HG03521 (cell line): ENCODE results near the gene BRI3.

Source experiments
- ATAC-seq: cut with Tn5 transposase; IDR thresholded peaks from one replicate; pipeline ENCODE4 v1.9.1; 2021; ENCODE audit warnings: mild to moderate bottlenecking, moderate library complexity; ENCODE audit not compliant: unreplicated experiment

Gene BRI3

GRCh38 chr7:98251601-98252424 lies 29.7 kb upstream of the BRI3 start, which contains the start of gene TECPR1:
TSS of gene TECPR1 (minus strand) at chr7:98252232. CDS start at chr7:98246146, 6,086 bp downstream.
- ATAC-seq = peak; percentile 97

GRCh38 chr7:98252425-98253054 lies 28.9 kb upstream of the BRI3 start:
- no peak for ATAC-seq

- no peak for ATAC-seq
These were observed 27.0 kb upstream of the BRI3 start for GRCh38 chr7:98254516-98254915.

- ATAC-seq = no peak
These were observed 26.4 kb upstream of the BRI3 start for GRCh38 chr7:98254951-98255610.

- ATAC-seq = no peak
These were observed 25.1 kb upstream of the BRI3 start for GRCh38 chr7:98256431-98256830.

- ATAC-seq = no peak
These were observed 23.8 kb upstream of the BRI3 start for GRCh38 chr7:98257701-98258100.

GRCh38 chr7:98265841-98266271 lies 15.6 kb upstream of the BRI3 start:
- no peak for ATAC-seq

DNA sequence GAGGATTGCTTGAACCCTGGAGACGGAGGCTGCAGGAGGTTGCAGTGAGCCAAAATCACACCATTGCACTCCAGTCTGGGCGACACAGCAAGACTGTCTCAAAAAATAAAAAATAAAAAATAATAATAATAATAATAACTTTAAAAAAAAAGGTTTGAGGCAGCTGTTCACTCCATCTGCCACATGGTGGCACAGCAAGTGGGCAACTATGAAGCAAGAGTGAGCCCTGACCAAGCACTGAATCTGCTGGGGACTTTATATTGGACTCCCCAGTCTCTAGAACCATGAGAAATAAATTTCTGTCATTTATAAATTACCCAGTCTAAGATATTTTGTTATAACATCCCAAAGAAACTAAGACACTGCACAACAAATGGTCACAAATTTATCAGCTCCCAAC lies 14.6 kb upstream of the BRI3 start:
- no peak for ATAC-seq

- no peak for ATAC-seq
These were observed 14.2 kb upstream of the BRI3 start for GRCh38 chr7:98267303-98267702.

DNA sequence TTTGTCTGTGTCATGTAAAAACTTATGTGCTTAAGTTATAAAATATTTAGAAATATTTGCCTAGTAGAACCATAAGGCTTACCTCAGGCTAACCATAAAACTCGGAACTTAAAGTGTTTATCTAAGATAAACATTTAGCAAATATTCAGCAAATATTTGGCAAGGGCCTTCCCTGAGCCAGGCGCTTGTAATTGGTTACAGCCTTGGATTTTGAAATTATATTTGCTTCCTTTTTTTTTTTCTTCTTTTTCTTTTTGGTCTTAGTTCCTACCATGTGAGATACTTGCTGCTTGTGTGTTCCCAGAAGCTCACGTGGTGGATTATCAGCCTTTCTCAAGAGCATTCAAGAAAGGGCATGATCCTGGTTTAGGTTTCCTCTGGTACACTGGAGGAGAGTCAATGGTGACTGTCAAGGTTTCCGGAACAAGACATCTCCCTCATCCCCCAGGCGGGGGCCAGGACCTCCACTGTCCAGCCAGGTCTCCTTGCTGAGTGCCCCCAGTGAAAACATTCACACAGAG lies 5.2 kb upstream of the BRI3 start:
- ATAC-seq = no peak

GRCh38 chr7:98278408-98278807 lies 3.1 kb upstream of the BRI3 start:
- ATAC-seq = no peak

DNA sequence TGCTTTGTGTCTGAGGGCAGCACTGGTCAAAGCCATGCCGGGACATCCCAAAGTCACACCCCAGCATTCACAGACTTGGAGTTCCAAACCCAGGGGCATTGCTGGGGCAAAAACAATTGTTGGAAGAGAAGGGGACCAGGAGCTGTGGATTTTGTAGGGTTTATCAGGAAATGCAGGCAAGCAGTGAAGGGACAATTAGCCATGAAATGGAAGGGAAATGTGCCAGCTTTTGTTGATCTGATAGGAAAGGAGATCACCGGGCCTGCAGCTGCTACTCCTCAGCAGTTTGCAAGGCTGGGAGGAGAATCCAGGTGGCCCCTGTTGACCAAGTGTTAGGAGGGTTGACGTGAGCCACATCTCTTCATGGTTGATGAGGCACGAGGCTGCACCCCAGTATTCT lies 2.5 kb upstream of the BRI3 start:
- no peak for ATAC-seq

GRCh38 chr7:98280296-98280695 lies 1.2 kb upstream of the BRI3 start:
- ATAC-seq = no peak

- peak; percentile 9 for ATAC-seq
These were observed 496 bp downstream of the BRI3 start for GRCh38 chr7:98281757-98282606.

DNA sequence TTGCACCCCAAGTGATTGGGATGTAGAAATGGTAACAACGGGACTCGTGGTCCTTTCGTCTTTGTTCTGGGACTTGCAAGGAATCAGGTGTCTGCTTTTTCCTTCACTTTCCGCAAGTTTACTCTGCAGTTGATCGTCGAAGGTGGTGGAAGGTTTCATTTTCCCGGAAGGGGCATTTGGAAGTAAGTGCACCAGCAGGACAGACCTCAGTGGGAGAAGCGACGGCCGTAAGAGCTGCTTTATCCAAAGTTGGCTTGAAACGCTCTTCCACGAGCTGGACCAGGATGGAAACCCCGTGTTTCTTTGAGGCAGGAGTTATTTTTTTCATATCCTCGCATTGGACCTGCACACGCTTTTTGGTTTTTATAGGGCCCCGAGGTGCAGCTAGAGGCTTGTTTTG lies 1.2 kb downstream of the BRI3 start:
- ATAC-seq = no peak

DNA sequence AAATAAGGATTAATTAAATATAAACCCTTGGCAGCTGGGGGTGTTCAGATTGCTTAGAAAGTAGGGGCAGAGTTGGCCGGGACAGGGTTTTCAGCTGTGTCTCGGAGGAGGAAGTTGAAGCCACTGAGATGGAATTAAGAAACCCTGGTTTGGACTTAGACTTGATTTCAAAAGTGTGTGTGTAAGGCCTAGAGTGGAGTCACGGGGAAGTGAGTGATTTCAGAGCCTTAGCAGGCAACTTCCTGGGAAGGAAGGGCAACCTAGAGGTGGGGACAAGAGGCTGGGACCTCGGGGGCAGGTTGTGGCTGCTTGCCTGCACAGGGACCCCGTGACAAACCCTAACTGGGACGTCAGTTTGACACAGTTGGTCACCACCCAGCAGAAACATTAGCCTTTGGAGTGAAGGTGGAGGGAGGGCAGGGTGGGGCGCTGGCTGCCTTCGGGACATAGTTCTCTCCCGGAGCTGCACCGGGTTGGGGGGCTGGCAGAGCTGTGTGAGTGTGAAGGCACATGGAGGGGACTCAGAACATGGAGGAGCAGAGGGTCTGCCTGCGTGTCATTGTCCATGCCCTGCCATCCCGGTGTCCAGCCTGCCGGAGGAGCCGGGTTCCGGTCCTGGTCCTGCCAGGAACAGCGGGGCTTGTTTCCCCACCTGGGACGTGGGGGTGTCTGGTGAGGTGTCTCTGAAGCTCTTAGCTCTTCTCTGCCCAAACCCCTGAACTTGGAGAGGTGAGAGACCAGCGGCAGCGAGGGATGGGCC lies 1.8 kb downstream of the BRI3 start:
- ATAC-seq = no peak

DNA sequence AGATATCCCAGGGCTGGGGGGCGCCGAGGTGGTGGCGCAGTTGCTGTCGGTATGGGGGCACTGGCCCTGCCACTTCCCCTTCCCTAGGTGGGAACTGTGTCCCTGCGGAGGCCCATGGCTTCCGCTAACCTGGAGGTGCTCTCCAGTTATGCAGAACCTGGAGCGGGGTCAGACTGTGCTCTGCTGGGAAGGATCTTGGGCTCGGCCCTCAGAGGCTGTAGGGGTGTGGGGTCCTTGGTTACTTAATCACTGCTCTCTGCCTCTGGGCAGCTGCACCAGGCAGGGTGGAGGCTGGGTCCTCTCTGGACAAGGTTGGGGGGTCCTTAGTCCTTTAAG lies 2.4 kb downstream of the BRI3 start:
- ATAC-seq = no peak

DNA sequence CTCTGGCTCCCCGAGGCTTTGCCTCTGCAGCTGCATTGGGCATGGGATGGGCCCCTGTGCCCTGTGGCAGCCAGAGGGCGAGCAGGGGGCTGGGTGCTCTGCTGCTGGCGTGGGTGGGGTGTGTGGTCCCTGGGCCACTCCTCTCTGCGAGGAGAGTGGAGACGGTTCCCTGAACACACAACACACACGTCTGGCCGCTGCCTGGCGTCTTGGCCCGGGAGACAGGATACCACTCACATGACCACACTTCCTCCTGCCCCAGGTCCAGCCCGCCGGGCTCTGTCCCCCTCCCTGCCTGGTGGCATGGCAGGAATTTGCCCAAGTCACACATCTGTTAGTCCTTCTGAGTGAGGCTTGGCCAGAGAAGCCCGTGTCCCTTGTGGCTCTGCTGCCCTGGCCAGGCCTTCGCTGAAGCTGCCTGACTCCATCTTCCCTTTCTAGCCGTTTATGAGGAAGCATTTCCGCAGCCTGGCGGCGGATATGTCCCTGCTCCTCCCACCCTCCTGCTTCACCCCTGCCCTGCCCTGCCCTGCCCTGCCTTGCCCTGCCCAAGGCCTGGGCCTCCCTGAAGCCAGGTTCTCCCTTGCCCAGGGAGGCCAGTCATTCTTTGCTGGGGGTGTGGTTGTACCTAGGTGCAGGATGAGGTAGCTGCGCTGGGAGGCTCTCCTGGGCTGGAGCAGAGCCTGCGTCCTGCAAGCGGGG lies 3.0 kb downstream of the BRI3 start:
- ATAC-seq = no peak
